Activated CD8-positive, alpha-beta T cell treated with anti-CD3 and anti-CD28 coated beads, Interleukin-2, amount 10 ng/mL, durations not matched to agents 7 days and 5 days (primary cell): ENCODE data around the gene DMD. TPM values are rescaled to one million over a fixed set of nuclear protein-coding genes. Genes with fewer than 3 reads are reported as not detected.
"Not testable (repeated sequence)": the region's sequence is repeated elsewhere in the genome, so short reads cannot be mapped to it uniquely, and the experiment has no call there.

Source experiments
- ATAC-seq: fragments of 150-1000 bp; cut with Tn5 transposase; one replicate; pipeline ENCODE4 v1.10.0; 2021; ENCODE audit warnings: moderate library complexity
- CTCF ChIA-PET: fragments of 350-600 bp; sonication (Branson Sonifier 250); formaldehyde crosslinking; loops from one replicate; lab custom pipeline; 2021; ENCODE audit warnings: antibody characterized with exemption; lab: Charles Lee
- POLR2A ChIA-PET: fragments of 350-600 bp; sonication (Branson Sonifier 250); formaldehyde crosslinking; loops from one replicate; lab custom pipeline; 2021; ENCODE audit warnings: antibody characterized with exemption; lab: Charles Lee
- DNase-seq: peaks from one replicate; pipeline ENCODE4 v3.0.0-alpha.2; 2020
- H3K27ac Mint-ChIP-seq: one replicate; pipeline ENCODE4 v1.8.0; 2021; ENCODE audit warnings: mild to moderate bottlenecking, mixed read lengths
- H3K27me3 Mint-ChIP-seq: one replicate; pipeline ENCODE4 v1.8.0; 2021; ENCODE audit warnings: low read depth, mixed read lengths
- H3K36me3 Mint-ChIP-seq: one replicate; pipeline ENCODE4 v1.8.0; 2021; ENCODE audit warnings: low read depth, mixed read lengths
- H3K4me1 Mint-ChIP-seq: one replicate; pipeline ENCODE4 v1.8.0; 2021; ENCODE audit warnings: low read depth, mixed read lengths
- H3K4me3 Mint-ChIP-seq: one replicate; pipeline ENCODE4 v1.8.0; 2021; ENCODE audit warnings: mild to moderate bottlenecking, mixed read lengths
- H3K9me3 Mint-ChIP-seq: one replicate; pipeline ENCODE4 v1.8.0; 2022; ENCODE audit warnings: mixed read lengths; ENCODE audit not compliant: insufficient read depth
- total RNA-seq, 2 experiments: library from RNA; stranded (reverse); gene quantifications; one replicate each; pipeline ENCODE4 v1.2.3, GENCODE V29; 2021

Gene DMD
- total RNA-seq, 2 experiments from 2014 or later, result not detected

GRCh38 chrX:31588355-31588754, 1623.0 kb downstream of the DMD start:
- ATAC-seq, result no peak
- H3K36me3 Mint-ChIP-seq, result no peaks in the 10 kb centered on the region
- no peak overlapping the region for H3K27ac Mint-ChIP-seq
- no peaks in the 10 kb centered on the region for H3K4me1 Mint-ChIP-seq
- H3K4me3 Mint-ChIP-seq, result no peak overlapping the region
- ChIA-PET CTCF (no interaction called here), POLR2A (no interaction called here)
- H3K9me3 Mint-ChIP-seq, result no peaks in the 10 kb centered on the region
- H3K27me3 Mint-ChIP-seq, result no peaks in the 10 kb centered on the region
- DNase-seq, result no peak

GRCh38 chrX:31583892-31584291, 1627.5 kb downstream of the DMD start:
- H3K9me3 Mint-ChIP-seq, DNase-seq, H3K27me3 Mint-ChIP-seq, POLR2A ChIA-PET, ATAC-seq, H3K4me1 Mint-ChIP-seq, H3K27ac Mint-ChIP-seq, H3K4me3 Mint-ChIP-seq, H3K36me3 Mint-ChIP-seq, CTCF ChIA-PET: not testable (repeated sequence)

GRCh38 chrX:31580726-31581125, 1630.6 kb downstream of the DMD start:
- Mint-ChIP-seq H3K4me1 (no peaks in the 10 kb centered on the region), H3K36me3 (no peaks in the 10 kb centered on the region), H3K4me3 (no peak overlapping the region), H3K27me3 (no peaks in the 10 kb centered on the region), H3K27ac (no peak overlapping the region), H3K9me3 (no peaks in the 10 kb centered on the region)
- ChIA-PET POLR2A (no interaction called here), CTCF (no interaction called here)
- ATAC-seq (no peak), DNase-seq (no peak)

- no peaks in the 10 kb centered on the region for H3K27me3 Mint-ChIP-seq
- H3K9me3 Mint-ChIP-seq, result no peaks in the 10 kb centered on the region
- ATAC-seq (no peak), DNase-seq (no peak)
- no peaks in the 10 kb centered on the region for H3K36me3 Mint-ChIP-seq
- ChIA-PET POLR2A (no interaction called here), CTCF (no interaction called here)
- no peak overlapping the region for H3K27ac Mint-ChIP-seq
- H3K4me1 Mint-ChIP-seq, result no peaks in the 10 kb centered on the region
- H3K4me3 Mint-ChIP-seq, result no peak overlapping the region
Measured at GRCh38 chrX:31580227-31580626, 1631.1 kb downstream of the DMD start.

GRCh38 chrX:31572360-31572759, 1639.0 kb downstream of the DMD start:
- no peaks in the 10 kb centered on the region for H3K36me3 Mint-ChIP-seq
- H3K4me3 Mint-ChIP-seq, result no peak overlapping the region
- H3K27me3 Mint-ChIP-seq, result no peaks in the 10 kb centered on the region
- H3K27ac Mint-ChIP-seq, result no peak overlapping the region
- no peak for DNase-seq
- POLR2A ChIA-PET, result no interaction called here
- CTCF ChIA-PET, result no interaction called here
- no peak for ATAC-seq
- no peaks in the 10 kb centered on the region for H3K4me1 Mint-ChIP-seq
- H3K9me3 Mint-ChIP-seq, result no peaks in the 10 kb centered on the region

GRCh38 chrX:31570658-31571057, 1640.7 kb downstream of the DMD start:
- no peak for DNase-seq
- Mint-ChIP-seq H3K36me3 (no peaks in the 10 kb centered on the region), H3K4me3 (no peak overlapping the region), H3K27ac (no peak overlapping the region), H3K27me3 (no peaks in the 10 kb centered on the region), H3K4me1 (no peaks in the 10 kb centered on the region), H3K9me3 (no peaks in the 10 kb centered on the region)
- ChIA-PET POLR2A (no interaction called here), CTCF (no interaction called here)
- ATAC-seq, result no peak

- Mint-ChIP-seq H3K4me3 (no peak overlapping the region), H3K27ac (no peak overlapping the region), H3K9me3 (no peaks in the 10 kb centered on the region), H3K27me3 (no peaks in the 10 kb centered on the region), H3K36me3 (no peaks in the 10 kb centered on the region), H3K4me1 (no peaks in the 10 kb centered on the region)
- DNase-seq (no peak), ATAC-seq (no peak)
- ChIA-PET CTCF (no interaction called here), POLR2A (no interaction called here)
Measured at GRCh38 chrX:31563792-31564191, 1647.6 kb downstream of the DMD start.

GRCh38 chrX:31555506-31555905, 1655.8 kb downstream of the DMD start:
- Mint-ChIP-seq H3K36me3 (no peaks in the 10 kb centered on the region), H3K4me1 (no peaks in the 10 kb centered on the region), H3K27me3 (no peaks in the 10 kb centered on the region), H3K4me3 (no peak overlapping the region), H3K9me3 (no peaks in the 10 kb centered on the region), H3K27ac (no peak overlapping the region)
- CTCF ChIA-PET, result no interaction called here
- ATAC-seq, result no peak
- POLR2A ChIA-PET, result no interaction called here
- DNase-seq, result no peak

GRCh38 chrX:31551913-31552312, 1659.4 kb downstream of the DMD start:
- POLR2A ChIA-PET, result no interaction called here
- no peak overlapping the region for H3K27ac Mint-ChIP-seq
- H3K36me3 Mint-ChIP-seq, result no peaks in the 10 kb centered on the region
- no peaks in the 10 kb centered on the region for H3K27me3 Mint-ChIP-seq
- ATAC-seq (no peak), DNase-seq (no peak)
- H3K4me1 Mint-ChIP-seq, result no peaks in the 10 kb centered on the region
- H3K4me3 Mint-ChIP-seq, result no peak overlapping the region
- CTCF ChIA-PET, result no interaction called here
- H3K9me3 Mint-ChIP-seq, result no peaks in the 10 kb centered on the region

- POLR2A ChIA-PET, result no interaction called here
- no peaks in the 10 kb centered on the region for H3K36me3 Mint-ChIP-seq
- ATAC-seq, result no peak
Measured at GRCh38 chrX:31550158-31550557, 1661.2 kb downstream of the DMD start.

GRCh38 chrX:31547816-31548215, 1663.5 kb downstream of the DMD start:
- ATAC-seq (no peak), DNase-seq (no peak)
- no peaks in the 10 kb centered on the region for H3K4me1 Mint-ChIP-seq
- H3K4me3 Mint-ChIP-seq, result no peak overlapping the region
- H3K36me3 Mint-ChIP-seq, result no peaks in the 10 kb centered on the region
- H3K27ac Mint-ChIP-seq, result no peak overlapping the region
- CTCF ChIA-PET, result no interaction called here
- no peaks in the 10 kb centered on the region for H3K9me3 Mint-ChIP-seq
- POLR2A ChIA-PET, result no interaction called here
- no peaks in the 10 kb centered on the region for H3K27me3 Mint-ChIP-seq

More at GRCh38 chrX:31550158-31550557, 1661.2 kb downstream of the DMD start:
- Mint-ChIP-seq H3K4me1 (no peaks in the 10 kb centered on the region), H3K4me3 (no peak overlapping the region), H3K9me3 (no peaks in the 10 kb centered on the region), H3K27me3 (no peaks in the 10 kb centered on the region), H3K27ac (no peak overlapping the region)
- CTCF ChIA-PET, result no interaction called here
- DNase-seq, result no peak

- CTCF ChIA-PET, result no interaction called here
- ATAC-seq (no peak), DNase-seq (no peak)
- Mint-ChIP-seq H3K4me3 (no peak overlapping the region), H3K4me1 (no peaks in the 10 kb centered on the region), H3K9me3 (no peaks in the 10 kb centered on the region), H3K27ac (no peak overlapping the region), H3K27me3 (no peaks in the 10 kb centered on the region), H3K36me3 (no peaks in the 10 kb centered on the region)
- POLR2A ChIA-PET, result no interaction called here
Measured at GRCh38 chrX:31547416-31547815, 1663.9 kb downstream of the DMD start.

- no peaks in the 10 kb centered on the region for H3K36me3 Mint-ChIP-seq
Measured at GRCh38 chrX:31546126-31546525, 1665.2 kb downstream of the DMD start.

More at GRCh38 chrX:31546126-31546525, 1665.2 kb downstream of the DMD start:
- Mint-ChIP-seq H3K27me3 (no peaks in the 10 kb centered on the region), H3K4me3 (no peak overlapping the region), H3K4me1 (no peaks in the 10 kb centered on the region), H3K27ac (no peak overlapping the region), H3K9me3 (no peaks in the 10 kb centered on the region)
- POLR2A ChIA-PET, result no interaction called here
- ATAC-seq (no peak), DNase-seq (no peak)
- CTCF ChIA-PET, result no interaction called here
